Esophagus muscularis mucosa (tissue), 3 donors: ENCODE results near the gene RXRA.

ENCODE experiments used
- POLR2AphosphoS5 ChIP-seq, 2 donors: sonication (generic); formaldehyde crosslinking; IDR thresholded peaks; one replicate each; pipeline ENCODE4 v1.6.1; 2017; ENCODE audit warnings: antibody characterized with exemption in 2 of 2
- TF ChIP-seq, protein P1 (sequence below), 3 experiments: fragments of 200-600 bp in 2 of 3; fragments of 450-650 bp in 1 of 3; sonication (generic) in 2 of 3; IDR thresholded peaks; one replicate each; pipeline ENCODE4 v1.5.1; 2017 to 2019; ENCODE audit warnings: antibody characterized with exemption in 3 of 3, mild to moderate bottlenecking in 2 of 3, moderate library complexity in 1 of 3

DNA sequence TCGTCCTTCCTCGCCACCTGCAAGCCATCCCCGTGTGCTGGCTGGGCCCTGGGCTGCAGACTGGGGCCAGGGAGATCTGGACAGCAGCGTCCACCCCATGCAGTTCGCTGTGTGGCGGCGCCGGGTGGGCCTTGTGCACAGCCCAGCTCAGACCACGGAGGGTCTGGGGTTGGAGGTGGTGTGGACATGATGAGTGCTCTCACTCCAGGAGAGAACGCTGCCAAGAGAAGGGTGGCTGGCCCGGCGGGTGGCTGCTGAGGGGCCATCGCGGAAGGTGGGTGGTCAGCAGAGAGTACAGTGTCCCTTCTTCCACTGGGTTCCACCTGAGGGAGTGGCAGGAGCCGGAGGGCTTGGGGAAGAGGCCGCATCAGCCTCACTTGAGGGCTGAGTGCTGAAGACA lies 44.4 kb downstream of the RXRA start:
- TF ChIP-seq, protein P1, sequence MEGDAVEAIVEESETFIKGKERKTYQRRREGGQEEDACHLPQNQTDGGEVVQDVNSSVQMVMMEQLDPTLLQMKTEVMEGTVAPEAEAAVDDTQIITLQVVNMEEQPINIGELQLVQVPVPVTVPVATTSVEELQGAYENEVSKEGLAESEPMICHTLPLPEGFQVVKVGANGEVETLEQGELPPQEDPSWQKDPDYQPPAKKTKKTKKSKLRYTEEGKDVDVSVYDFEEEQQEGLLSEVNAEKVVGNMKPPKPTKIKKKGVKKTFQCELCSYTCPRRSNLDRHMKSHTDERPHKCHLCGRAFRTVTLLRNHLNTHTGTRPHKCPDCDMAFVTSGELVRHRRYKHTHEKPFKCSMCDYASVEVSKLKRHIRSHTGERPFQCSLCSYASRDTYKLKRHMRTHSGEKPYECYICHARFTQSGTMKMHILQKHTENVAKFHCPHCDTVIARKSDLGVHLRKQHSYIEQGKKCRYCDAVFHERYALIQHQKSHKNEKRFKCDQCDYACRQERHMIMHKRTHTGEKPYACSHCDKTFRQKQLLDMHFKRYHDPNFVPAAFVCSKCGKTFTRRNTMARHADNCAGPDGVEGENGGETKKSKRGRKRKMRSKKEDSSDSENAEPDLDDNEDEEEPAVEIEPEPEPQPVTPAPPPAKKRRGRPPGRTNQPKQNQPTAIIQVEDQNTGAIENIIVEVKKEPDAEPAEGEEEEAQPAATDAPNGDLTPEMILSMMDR (IDR thresholded peaks at IDR 0.05): no peak
- TF ChIP-seq POLR2AphosphoS5 (IDR thresholded peaks at IDR 0.05): no peak
